Mesodermal cell (in vitro differentiated cells): ENCODE data around the gene SLBP.

Source experiments
- H3K27ac ChIP-seq: 2 replicates; pipeline ENCODE4 v1.7.0; 2013; ENCODE audit warnings: mild to moderate bottlenecking, low read depth, low read length, moderate library complexity; ENCODE audit not compliant: severe bottlenecking
- H3K36me3 ChIP-seq: 2 replicates; pipeline ENCODE4 v1.7.1; 2013; ENCODE audit warnings: mild to moderate bottlenecking, low read length, moderate library complexity; ENCODE audit not compliant: control insufficient read depth, insufficient read depth
- H3K4me1 ChIP-seq: one replicate; pipeline ENCODE4 v1.7.1; 2013; ENCODE audit warnings: mild to moderate bottlenecking, low read length; ENCODE audit not compliant: insufficient read depth, control insufficient read depth, poor library complexity, severe bottlenecking
- H3K4me3 ChIP-seq: 2 replicates; pipeline ENCODE4 v1.7.0; 2013; ENCODE audit warnings: low read length, control low read depth, mild to moderate bottlenecking; ENCODE audit not compliant: insufficient read depth, poor library complexity, severe bottlenecking; ENCODE audit errors: extremely low read depth
- H3K9me3 ChIP-seq: 2 replicates; pipeline ENCODE4 v1.7.1; 2013; ENCODE audit warnings: mild to moderate bottlenecking, low read length, moderate library complexity; ENCODE audit not compliant: control insufficient read depth
- WGBS, 2 experiments: methylation state at CpG; one replicate each; pipeline ENCODE4 v1.1.5; 2013; ENCODE audit warnings: missing lambda C conversion rate in 2 of 2; ENCODE audit not compliant: insufficient coverage in 2 of 2; 5-methylcytosine and 5-hydroxymethylcytosine counted together

SLBP gene

DNA sequence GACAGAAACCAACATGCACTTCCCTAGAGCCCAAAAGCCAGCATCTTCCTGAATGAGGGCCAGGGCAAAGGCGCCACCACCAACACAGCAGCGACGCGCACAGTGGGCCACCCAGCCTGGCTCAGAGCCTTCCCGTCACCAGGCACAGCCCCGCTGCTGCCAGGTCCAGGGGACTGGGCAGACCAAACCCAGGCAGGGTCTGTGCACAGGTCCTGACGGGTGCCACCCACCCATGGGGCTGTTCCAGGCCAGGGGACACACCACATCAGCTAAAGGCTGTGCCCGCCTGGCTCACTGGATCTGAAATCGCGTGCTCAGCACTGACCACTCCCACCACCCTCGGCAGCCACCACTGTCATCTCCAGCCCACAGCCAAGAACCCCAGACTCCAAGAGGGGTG is 41.8 kb downstream of the SLBP start:
- H3K4me3 ChIP-seq = no peak overlapping the region
- H3K36me3 ChIP-seq = no peaks in the 10 kb centered on the region
- H3K27ac ChIP-seq = no peak overlapping the region
- no peaks in the 10 kb centered on the region for H3K9me3 ChIP-seq
- 89 to 95% methylated on average over 10 to 11 of the region's 11 CpGs for WGBS, 2 experiments
- peaks cover 6% of the 10 kb centered on the region for H3K4me1 ChIP-seq

GRCh38 chr4:1669850-1670249 is 42.3 kb downstream of the SLBP start:
- H3K9me3 ChIP-seq = no peaks in the 10 kb centered on the region
- WGBS, 2 experiments = 95 to 96% methylated on average over 17 to 21 of the region's 21 CpGs
- H3K4me3 ChIP-seq = no peak overlapping the region
- H3K27ac ChIP-seq = no peak overlapping the region
- H3K4me1 ChIP-seq = peaks cover 6% of the 10 kb centered on the region
- no peaks in the 10 kb centered on the region for H3K36me3 ChIP-seq

DNA sequence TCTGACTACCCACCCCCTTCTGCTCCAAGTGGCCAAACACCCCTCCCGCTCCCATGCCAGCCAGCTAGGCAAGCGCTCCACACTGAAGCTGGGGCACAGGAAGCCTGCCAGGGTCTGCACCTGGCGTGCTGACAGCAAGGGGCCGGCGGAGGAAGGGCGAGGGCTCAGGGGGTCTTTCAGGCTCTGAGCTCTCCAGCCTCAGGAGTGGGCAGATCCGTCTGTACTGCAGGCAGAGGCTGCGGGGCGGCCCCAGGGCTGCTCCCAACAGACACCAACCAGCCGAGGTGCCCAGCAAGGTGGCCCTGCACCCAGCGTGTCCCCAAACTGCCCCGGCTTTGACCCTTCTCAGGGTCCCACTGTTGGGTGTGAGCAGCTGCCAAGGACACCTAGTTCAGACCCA is 42.8 kb downstream of the SLBP start:
- Histone ChIP-seq H3K4me3 (no peak overlapping the region), H3K4me1 (peaks cover 9% of the 10 kb centered on the region), H3K9me3 (no peaks in the 10 kb centered on the region), H3K27ac (no peak overlapping the region), H3K36me3 (no peaks in the 10 kb centered on the region)
- WGBS, 2 experiments = 91 to 92% methylated on average over 9 to 11 of the region's 12 CpGs

- H3K36me3 ChIP-seq = no peaks in the 10 kb centered on the region
- H3K4me1 ChIP-seq = peaks cover 11% of the 10 kb centered on the region
- H3K4me3 ChIP-seq = no peak overlapping the region
- no peak overlapping the region for H3K27ac ChIP-seq
- 84 to 90% methylated on average over 8 of the region's 8 CpGs for WGBS, 2 experiments
- H3K9me3 ChIP-seq = no peaks in the 10 kb centered on the region
These were observed 43.7 kb downstream of the SLBP start for GRCh38 chr4:1668488-1668840.

DNA sequence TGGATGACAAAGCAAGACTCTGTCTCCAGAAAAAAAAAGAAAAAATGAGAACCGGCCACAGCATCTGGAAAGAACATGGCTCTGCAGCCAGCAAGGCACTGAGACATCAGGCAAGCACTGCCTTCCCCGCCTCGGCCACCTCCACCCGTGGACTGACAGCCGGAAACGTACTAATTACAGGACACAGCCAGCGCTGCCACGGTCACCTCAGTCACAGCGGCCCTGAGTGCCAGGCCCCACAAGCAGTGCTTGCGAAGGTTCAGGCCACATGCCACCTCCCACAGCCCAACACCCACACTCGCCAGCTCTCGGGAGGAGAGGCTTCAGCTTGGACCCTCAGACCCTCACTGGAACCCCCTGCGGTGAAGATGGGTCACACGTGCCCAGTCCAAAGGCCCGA is 44.8 kb downstream of the SLBP start:
- Histone ChIP-seq H3K27ac (no peak overlapping the region), H3K9me3 (no peaks in the 10 kb centered on the region), H3K4me3 (no peak overlapping the region), H3K36me3 (no peaks in the 10 kb centered on the region), H3K4me1 (peaks cover 11% of the 10 kb centered on the region)
- 94 to 98% methylated on average over 15 of the region's 15 CpGs for WGBS, 2 experiments

GRCh38 chr4:1666391-1666790 is 45.7 kb downstream of the SLBP start:
- Histone ChIP-seq H3K27ac (no peak overlapping the region), H3K36me3 (no peaks in the 10 kb centered on the region), H3K9me3 (no peaks in the 10 kb centered on the region), H3K4me1 (peaks cover 11% of the 10 kb centered on the region), H3K4me3 (no peak overlapping the region)
- WGBS, 2 experiments = 92 to 97% methylated on average over 8 to 11 of the region's 12 CpGs

GRCh38 chr4:1664141-1664540 is 48.0 kb downstream of the SLBP start:
- Histone ChIP-seq H3K36me3 (no peaks in the 10 kb centered on the region), H3K9me3 (no peaks in the 10 kb centered on the region), H3K4me1 (peaks cover 11% of the 10 kb centered on the region), H3K4me3 (no peak overlapping the region), H3K27ac (no peak overlapping the region)
- WGBS, 2 experiments = 83 to 96% methylated on average over 3 to 7 of the region's 8 CpGs

GRCh38 chr4:1663549-1663948 is 48.6 kb downstream of the SLBP start:
- Histone ChIP-seq H3K36me3 (no peaks in the 10 kb centered on the region), H3K27ac (no peak overlapping the region), H3K4me1 (peaks cover 11% of the 10 kb centered on the region), H3K9me3 (no peaks in the 10 kb centered on the region), H3K4me3 (no peak overlapping the region)
- WGBS, 2 experiments = 92 to 98% methylated on average over 4 of the region's 5 CpGs

- Histone ChIP-seq H3K9me3 (no peaks in the 10 kb centered on the region), H3K27ac (no peak overlapping the region), H3K4me3 (no peak overlapping the region), H3K36me3 (no peaks in the 10 kb centered on the region), H3K4me1 (peaks cover 5% of the 10 kb centered on the region)
- 86 to 92% methylated on average over 10 to 11 of the region's 14 CpGs for WGBS, 2 experiments
These were observed 50.4 kb downstream of the SLBP start for GRCh38 chr4:1661695-1662094.

DNA sequence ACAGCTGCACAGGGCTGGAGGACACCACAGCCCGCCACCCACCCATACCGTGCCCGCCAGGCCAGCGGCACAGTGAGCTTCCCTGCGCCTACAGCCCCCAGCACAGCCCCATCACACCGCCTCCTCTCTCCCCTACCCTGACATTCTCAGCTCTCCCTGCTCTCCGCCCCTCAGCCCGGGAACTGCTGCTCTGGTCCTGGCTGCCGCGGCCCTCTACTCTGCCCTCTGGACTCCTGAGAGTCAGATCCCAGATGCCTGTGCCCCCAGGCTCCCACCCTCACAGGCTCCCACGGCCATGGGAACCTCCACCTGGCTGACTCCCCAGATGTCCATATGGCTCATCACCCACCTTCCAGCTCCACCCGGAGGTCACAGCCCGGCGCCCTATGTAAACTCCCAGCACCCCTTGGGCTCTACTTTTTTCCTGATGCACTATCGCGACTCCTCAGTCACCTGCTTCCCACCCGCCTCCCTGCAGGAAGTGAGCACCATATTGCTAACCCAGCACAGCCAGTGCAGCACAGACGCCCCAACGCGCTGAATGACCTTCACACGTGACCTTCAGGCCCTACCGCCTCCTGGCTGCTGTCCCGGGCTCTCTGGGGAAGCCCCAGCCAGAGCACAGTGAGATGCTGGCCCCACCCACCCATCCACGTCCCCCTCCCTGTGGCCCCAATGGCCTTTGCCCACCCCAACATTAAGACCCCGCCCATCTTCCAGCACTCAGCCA is 51.0 kb downstream of the SLBP start:
- Histone ChIP-seq H3K9me3 (no peaks in the 10 kb centered on the region), H3K4me3 (no peak overlapping the region), H3K27ac (no peak overlapping the region), H3K4me1 (peaks cover 5% of the 10 kb centered on the region), H3K36me3 (no peaks in the 10 kb centered on the region)
- 89 to 92% methylated on average over 16 to 21 of the region's 25 CpGs for WGBS, 2 experiments

DNA sequence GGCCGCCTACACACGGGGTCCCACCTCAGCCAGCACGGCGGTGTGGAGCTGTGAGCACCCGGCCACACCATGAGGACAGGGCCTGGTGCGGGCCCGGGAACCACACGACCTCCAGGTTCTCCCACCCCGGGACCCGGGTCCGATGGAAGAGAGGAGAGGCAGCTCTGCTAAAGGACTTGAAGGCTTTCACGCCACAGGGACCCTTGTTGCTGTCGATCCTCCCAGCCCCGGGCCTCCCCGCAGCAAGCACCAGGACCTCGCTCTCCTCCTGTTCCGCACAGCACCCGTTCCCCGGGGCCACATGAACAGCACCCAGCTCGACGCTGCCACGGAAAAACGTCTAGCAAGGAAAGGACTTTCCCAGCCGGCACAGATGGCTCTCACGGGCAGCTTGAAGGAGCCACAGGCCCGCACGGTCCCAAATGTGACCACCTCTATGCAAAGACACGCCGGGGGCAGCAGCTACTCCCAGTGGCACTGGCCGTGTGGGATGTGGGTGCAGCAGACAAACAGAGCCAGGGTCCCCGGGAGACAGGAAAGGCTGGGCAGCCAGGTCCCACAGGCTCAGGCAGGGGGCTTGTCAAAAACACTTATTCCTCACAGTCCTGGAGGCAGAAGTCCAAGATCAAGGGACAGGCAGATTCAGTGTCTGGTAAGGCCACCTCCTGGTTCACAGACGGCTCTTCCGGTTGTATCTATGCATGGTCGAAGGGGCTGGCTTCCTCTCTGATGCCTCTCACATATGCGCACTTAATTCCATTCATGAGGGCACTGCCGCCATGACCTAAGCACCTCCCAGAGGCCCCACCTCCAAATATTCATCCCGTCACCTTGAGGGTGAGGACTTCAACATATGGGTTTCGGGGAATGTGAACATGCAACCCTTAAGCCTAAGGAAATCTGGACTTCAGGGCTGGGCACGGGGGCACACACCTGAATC is 52.7 kb downstream of the SLBP start:
- Histone ChIP-seq H3K9me3 (no peaks in the 10 kb centered on the region), H3K36me3 (no peaks in the 10 kb centered on the region), H3K4me3 (no peak overlapping the region), H3K27ac (no peak overlapping the region), H3K4me1 (peaks cover 3% of the 10 kb centered on the region)
- WGBS, 2 experiments = 90 to 93% methylated on average over 37 to 38 of the region's 39 CpGs
